KG1 (cell line): Measurements from ENCODE around the gene EPHA2.
A peak's percentile ranks its signal among the peaks of the same experiment; 100 is the strongest.

Experiments
- DNase-seq: peaks from one replicate; lab custom pipeline; 2025; lab: John Stamatoyannopoulos, UW

Gene EPHA2

DNA sequence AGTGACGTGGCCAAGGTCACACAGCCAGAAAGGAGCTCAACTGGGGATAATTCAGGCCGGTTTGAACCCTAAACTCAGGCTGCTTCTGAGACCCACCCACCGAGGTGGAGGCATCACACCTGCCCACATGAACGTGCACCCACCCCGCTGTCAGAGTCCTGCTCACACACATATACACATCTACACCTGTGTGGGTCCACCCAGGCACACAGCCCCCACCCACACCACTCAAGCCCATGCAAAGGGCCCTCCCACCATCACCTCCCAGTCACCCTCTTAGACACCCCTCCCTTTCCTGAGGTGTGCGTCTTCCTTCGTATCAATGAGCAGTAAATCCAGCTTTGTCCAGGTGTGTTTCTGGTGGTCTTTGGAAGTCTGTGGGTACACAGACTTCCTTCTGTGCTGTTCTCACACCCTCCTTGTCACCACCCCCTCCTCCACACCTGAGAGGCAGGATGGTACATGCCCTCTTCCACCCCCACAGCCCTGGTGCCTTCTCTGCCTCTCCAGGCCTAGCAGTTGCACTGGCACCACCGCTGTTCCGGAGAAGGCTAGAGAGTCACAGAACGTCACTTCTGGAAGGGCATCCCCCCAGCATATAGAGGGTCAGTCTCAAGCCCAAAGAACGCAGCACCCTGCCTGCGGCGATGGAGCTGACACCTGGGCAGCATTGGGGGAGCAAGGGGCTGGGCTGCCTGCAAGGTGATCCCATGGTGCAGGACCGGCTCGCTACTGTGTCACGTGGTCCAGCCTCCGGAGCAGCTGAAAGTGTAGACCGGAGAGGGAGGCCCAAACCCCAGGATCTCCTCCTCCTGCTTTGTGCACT lies 63.6 kb downstream of the EPHA2 start:
- no peak for DNase-seq

DNA sequence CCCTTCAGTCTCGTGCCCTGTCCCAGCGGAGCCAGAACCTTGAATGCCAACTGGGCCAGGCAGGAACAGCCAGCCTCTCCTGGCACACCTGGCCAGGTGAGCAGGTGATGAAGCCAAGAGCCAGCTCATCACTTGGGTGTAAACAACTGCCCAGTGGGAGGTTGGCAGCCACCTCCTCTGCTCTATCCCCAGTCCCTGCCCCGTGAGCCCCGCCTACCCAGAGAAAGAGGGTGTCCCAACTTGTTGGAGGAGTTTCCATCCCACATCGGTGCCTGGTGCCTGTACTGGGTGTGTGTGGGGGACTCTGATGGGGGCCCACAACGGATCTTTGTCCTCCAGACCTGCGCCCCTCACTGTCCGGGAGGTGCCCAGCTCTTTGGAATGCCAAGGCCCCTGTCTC lies 64.6 kb downstream of the EPHA2 start:
- no peak for DNase-seq

DNA sequence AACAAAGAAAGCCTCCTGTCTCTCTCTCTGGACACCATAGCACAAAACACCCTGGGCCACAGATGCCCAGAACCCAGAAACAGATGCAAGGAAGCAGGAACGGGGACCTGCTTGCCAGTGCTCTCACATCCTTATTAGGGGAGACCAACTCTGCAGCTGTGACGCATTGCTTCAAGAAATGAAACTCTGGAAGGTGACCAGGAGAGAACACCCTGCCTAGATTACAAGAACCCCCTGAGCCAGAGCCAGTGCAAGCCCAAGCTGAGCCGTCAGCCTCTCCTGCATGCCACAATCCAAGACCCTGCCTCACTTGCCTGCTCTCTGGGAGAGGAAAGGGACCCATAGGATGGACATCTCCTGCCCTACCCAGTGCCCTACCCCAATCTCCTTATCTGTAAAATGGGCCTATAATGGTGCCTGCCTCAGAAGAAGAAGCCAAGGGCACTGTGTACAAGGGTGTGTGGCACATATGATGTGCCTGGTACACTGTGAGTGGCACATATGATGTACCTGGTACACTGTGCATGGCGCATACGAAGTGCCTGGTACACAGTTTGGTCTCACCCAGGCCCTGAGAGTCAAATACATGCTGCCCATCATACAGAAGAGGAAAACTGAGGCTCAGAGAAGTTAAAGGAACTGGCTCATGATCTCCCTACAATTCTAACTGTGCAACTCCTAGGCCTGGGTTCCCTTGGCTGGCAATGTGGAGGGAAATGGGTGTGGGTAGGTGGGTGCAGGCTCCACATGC lies 65.6 kb downstream of the EPHA2 start:
- no peak for DNase-seq

DNA sequence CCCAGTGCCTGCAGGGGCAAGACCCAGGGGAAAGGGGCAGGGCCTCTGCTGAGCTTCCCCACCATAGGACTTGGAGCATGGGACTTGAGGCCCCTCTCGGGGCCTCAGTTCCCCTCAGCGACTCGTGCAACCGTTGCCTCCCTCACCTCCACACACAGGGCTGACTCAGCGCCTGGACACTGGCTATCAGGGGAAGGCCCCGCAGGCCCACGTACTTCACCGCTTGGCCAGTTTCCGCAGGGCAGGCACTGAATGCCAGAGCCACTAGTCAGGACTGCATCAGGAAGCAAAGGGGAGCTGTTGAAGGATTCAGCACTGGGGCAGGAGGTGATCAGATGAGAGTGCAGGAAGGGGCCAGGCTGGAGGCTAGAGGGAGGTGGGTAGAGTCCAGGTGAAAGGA lies 66.9 kb downstream of the EPHA2 start:
- DNase-seq, result no peak

DNA sequence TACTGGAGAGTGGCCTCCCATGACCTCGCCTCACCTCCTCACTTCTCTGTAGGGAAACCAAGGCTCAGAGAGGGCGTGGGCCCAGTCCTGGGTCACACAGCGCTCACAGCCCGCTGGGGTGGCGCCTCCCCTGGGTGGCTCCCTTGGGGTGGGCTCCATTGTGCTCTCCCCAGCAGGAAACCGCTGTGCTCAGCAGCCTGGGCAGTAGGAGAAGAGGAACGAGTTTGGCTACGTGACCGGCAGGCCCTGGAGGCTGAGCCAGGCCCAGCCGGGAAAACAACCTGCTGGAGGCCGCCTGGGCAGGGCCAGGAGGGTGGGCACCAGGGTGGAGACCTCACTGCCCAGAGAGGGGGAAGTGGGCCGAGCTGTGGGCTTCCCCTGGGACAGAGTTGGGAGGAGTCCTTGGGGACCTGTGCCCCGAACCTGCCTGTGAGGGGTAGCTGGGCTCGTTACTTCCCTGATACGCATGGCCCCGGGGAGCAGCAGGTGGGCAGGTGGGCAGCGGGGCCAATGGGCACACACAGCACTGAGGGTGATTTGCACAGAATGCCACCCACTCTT lies 67.4 kb downstream of the EPHA2 start:
- no peak for DNase-seq

DNA sequence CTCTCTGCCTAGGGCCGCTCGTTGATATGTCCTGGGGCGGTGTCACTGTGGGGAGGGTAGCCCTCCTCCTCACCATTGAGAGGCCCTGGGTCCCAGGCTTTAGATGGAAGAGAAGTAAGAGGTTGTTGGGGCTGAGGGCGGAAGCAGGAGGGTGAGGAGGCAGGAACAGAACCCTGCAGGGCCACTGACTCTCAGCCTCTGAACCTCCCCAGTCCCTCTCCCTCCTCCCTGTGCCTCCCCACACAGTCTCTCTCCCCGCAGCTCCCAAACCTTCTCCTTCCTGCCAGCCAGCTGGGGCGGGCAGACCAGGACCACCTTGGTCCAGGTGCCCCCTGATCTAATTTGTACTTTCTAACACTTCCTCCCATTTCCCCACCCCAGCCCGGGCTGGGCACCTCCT lies 68.1 kb downstream of the EPHA2 start:
- DNase-seq, result no peak

DNA sequence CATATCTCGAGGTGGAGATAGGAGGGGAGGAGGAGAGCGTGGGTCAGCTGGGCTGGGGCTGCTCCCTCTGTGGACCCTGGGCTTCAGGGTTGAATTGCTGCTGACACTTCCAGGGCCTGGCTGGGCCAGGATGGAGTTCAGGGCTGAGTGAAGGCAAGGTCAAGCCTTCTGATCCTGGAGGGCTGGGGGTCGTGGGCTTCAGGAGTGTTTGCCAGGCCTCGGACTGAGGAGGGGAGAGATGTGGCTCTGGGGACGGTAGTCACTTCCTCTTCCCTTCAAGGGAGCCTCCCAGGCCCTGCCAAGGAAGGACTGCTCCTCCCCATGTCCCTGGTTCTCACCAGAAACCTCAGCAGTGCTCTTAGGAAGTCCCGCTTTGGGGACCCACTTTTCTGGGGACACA lies 70.3 kb downstream of the EPHA2 start:
- no peak for DNase-seq

DNA sequence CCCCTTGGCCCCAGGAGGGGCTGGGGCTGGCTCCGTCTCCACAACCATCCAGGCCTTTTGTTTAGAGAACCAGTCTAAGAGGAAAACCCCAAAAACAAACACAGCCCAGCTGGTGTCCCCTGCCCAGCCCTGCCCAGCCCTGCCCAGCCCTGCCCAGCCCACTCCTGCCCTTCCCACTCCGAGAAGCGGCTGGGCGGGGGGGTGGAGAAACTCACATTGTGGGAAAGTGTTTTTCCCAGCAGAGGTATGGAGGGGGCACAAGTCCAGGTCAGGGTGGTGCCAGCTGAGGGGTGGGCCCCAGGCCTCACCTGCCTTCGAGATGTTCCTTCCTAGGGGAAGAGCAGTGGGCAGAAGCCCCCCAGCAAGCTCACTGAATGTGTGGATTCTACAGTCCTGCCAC lies 72.4 kb downstream of the EPHA2 start:
- no peak for DNase-seq

DNA sequence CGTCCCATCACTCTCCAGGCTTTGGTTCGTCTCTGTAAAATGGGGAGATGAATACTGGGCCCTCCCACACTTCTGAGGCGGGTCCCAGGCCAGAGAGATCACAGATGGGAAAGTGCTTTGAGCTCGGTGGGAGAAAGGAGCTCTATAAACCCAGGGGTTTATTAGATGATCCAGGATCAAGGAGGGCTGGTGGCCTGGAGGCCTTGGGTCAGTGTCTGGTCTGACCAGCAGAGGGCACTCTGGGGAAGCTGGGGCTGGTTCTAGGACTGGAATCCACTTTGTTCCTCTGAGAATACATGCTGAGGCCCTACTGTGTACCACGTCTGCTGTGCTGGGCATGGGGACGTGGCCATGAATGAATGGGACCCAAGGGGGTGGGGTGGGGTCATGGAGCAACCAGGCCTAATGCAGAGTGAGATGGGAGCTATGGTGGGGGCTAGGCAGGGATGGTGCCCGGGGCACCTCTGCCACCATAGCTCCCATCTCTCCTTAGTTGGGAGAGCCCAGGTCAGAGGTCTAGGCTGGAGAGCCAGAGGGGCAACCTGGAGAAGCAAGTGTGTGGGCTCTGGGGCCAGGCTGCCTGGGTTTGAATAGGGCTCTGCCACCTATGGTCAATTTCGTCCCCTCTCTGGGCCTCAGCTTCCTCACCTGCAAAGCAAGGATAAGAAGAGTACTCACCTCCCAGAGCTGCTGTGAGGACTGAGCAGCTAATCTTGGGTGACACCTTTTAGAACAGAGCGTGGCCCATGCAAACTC lies 73.4 kb downstream of the EPHA2 start:
- peak; percentile 10 for DNase-seq

DNA sequence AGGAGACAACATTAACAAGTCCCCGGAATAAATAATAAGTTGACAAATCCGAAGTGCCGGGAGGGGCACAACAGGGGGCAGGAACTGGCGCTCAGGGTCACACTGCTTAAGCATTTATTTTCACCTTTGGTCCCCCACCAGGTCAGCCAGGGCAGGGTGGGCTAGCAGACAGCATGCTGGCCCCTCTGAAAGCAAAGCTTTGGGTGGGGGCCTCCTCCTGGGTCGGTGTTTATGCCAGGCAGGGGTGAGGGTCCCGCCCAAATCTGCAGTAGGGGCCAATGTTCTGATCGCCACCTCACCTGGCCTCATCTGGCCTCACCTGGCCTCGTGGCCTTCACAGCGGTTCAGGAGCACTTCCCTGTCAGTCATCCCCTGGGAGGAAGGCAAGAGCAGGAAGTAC lies 74.2 kb downstream of the EPHA2 start:
- no peak for DNase-seq

DNA sequence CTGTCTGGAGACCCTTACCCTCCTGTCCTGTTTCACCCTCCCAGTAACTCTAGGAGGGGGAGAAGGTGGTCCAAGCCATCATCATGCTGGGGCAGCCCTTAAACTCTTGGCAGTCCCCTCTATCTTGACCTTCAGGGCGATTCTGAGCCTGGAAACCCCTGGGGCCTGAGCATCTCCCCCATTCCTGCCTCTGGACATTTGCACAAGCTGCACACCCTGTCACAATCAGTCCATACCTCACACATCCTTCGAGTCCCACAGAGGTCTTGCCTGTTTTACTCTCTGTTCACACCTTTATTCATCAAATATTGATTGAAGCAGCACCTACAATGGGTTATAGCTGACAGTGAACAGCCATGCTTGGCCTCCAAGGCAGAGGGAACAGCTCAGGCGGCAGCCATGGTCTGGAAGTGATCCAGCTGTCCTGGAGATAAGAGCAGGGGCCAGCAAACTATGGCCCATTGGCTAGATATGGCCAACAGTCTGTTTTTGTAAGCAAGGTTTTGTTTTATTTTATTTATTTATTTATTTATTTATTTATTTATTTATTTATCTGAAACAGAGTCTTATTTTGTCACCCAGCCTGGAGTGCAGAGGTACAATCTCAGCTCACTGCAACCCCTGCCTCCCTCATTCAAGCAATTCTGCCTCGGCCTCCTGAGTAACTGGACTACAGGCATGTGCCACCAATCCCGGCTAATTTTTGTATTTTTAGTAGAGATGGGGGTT lies 75.3 kb downstream of the EPHA2 start:
- DNase-seq, result no peak

DNA sequence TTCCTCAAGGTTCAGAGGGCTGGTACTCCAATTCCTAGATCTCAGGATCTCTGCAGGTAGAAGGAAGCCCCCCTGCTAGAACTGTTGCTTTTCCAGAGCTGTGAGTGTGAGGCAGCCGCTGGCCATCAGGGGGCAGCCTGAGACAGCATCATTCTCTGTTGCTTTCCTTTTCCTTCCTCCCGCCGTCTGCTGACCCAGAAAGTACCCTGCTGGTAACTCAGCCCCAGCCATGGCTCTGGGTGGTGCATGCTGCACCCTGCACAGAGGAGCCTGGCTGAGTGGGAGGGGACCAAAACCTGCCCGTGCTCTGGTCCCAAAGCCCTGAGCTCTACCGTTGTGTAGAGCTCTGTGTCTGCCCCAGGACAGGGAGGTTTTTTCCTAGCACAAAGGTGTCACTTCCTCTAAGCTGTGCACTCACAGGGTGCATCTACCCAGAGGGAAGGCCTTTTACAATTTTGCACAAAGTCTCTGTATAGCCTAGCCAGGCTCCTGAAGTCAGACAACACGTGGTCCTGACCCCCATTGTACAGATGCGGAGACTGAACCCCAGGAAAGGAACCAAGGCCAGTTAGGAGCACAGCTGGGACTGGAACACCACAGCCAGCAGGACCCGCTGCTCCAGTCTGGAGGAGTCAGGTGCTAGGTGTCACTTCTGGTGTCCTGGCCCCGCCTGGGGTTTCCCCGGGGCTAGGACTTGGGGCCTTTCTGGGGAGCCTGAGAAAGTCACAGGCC lies 76.8 kb downstream of the EPHA2 start:
- peak; percentile 34 for DNase-seq

DNA sequence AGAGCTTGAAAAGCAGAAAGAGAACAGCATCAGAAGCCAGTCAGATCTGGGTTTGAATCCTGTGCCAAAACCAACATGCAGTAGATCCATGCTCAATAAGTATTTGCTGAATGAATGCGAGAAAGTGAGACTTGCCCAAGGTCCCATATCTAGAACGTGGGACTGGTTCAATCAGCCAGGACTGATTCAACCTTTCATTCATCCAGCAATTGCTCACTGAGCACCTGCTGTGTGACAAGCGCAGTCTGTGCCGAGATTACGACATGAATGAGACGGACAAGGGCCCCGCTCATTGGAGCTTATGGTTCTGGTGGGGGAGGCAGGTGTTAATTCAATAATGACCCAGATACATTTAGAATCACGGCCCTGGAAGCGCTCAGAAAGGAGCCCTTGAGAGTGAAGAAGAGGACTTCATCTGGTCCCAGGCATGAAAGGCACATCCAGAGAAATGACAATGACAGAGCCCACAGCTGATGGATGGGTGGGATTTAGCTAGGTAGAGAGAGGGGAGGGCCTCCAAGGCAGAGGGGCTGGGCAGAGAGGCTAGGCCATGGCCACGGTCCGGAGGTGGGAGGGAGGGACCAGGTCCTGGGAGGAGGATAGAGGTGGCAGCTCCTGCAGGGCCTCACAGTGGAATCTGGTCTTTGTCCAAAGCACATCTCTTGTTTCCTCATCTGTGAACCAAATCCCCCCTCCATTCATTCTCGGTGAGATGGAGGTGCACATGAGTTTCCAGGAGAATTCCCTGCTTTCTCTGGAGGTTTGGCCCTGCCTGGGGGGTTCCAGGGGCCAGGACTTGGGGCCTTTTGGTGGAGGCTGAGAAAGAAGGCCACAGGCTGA lies 78.2 kb downstream of the EPHA2 start:
- DNase-seq, result no peak

DNA sequence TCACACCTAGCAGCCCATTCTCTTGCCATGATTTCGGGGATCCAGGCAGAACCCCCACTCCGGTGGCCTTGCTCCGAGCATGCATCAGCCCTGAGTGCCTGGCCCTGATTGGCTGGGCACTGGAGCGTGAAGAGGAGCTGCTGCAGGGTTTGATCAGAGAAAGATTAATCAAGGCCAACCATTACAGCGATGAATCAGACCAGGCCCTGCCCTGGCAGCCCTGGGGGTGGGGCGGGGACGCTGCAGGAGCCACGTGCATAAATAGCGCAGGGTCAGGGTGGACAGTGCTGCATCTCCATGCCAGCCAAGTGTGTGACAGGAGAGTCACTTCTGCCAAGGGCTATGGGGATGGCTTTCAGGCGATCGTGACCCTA lies 79.0 kb downstream of the EPHA2 start:
- DNase-seq, result no peak

DNA sequence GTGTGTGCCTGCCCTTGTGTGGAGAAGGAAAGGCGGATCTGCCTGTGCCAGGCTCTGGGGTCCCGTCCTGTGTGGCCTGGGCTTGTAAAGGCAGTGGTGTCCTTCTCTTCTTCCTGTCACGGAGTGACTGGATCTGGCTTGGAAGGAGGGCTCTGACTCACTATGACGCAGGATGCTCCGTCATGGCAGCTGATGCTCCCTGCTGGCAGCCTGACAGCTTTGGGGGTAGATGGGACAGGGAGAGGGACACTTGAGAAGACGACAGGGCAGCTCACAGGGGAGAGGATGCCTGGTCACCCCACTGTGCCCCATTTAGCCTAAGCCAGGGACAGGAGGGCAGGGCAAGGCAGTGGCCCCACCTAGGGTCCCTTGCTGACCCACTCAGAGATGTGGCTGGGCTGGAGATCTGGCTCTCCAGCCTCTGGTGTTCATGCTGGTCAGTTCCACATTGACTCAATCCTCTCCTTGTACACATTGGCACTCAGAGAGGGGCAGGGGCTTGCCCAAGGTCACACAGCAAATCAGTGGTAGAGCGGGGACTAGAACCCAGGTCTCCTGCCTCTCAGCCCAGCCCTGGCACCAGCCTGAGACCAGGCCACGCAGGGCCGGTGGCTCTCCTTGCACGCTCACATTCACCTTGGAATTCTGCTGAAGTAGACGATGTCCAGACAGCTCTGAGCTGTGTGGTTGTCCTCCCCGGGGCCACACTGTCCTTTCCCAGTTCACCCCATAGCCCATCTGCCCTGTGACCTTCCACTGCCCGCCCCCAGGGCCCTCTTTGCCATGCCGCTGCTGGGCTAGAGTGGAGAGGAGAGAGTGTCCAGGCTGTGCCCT lies 79.6 kb downstream of the EPHA2 start:
- no peak for DNase-seq

DNA sequence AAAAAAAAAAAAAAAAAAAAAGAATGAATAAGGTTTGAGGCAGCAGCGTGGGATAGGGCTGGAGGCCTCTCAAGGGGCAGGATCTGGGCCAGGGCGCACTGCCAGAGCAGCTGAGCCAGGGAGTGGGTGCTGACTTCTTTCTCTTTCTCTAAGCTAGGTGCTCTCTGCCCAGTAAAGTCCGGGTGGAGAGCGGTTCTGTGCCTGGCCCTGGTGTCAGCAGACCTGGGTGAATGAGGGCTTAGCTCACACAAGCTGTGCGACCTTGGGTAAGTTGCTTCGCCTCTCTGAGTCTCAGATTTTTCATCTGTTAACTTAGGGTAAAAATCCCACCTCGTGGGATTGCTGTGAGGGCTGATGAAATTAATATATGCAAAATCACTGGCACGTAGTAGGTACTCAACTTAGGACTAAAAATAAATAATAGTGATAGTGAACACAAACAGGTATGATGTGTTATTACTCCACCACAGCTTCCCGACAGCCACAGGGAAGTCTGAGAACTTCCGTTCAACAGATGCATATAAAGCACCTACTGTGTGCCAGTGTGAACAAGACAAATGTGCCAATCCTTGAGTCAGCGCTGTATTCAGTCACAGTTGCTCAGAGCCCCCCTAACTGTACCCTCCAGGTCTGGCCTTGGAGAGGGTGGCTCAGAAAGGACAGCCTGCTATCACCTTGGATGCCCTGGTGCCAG lies 80.4 kb downstream of the EPHA2 start:
- no peak for DNase-seq
